ENCODE results near the gene MYO15B. TPM values are rescaled to one million over a fixed set of nuclear protein-coding genes. Genes with fewer than 3 reads are reported as not detected.

Gene MYO15B
- total and polyA plus RNA-seq, 2 of the 13 experiments (the other 11 are each of a cell fraction or from before 2014, with no cell fraction given), result 2.8 to 8.1 TPM

DNA sequence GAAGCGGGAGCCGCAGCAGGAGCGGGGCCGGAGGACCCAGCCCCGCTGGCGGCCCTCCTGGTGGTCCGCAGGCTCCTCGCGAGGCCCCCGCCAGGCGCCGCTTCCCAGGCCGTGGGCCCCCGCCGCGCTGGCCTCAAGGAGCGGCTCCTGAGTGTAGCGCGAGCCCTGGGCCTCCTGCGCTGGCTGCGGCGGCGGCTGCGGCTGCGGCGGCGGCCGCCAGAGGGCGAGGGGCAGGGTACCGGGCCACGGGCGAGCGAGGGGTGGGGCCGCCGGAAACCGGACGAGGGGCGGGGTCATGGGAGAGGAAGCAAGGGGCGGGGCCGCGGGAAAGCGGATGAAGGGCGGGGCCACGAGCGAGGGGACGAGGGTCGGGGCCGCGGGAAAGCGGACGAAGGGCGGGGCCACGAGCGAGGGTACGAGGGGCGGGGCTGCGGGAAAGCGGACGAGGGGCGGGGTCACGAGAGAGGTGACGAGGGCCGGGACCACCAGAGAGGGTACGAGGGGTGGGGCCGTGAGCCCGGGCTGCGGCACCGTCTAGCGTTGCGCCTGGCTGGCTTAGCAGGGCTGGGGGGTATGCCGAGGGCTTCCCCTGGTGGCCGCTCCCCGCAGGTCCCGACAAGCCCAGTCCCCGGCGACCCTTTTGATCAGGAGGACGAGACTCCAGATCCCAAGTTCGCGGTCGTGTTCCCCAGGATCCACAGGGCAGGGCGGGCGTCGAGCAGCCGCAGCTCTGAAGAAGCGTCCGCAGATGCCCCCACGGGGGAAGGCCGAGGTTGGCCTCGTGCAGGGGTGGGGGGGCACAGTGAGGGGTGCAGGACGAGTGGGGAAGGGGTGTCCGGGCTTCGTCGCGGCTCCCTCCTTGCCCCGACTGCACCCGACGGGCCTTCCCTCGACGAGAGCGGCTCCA, 1.7 kb downstream of the MYO15B start (continued):
- TF ChIP-seq ZFX (CRISPR knock-in tag; IDR thresholded peaks at IDR 0.05; ENCODE audit: low read depth), result peak; percentile 82
- peak; percentile 54; the same call in 1 of the 2 replicates for TF ChIP-seq GABPA (IDR thresholded peaks at IDR 0.05; ENCODE audit: low read depth, low read length)
- peak; percentile 78 for TF ChIP-seq GABPA (CRISPR knock-in tag; IDR thresholded peaks at IDR 0.05; ENCODE audit: low read depth)
- no peak for TF ChIP-seq ZNF382 (CRISPR knock-in tag; IDR thresholded peaks at IDR 0.05; ENCODE audit: borderline replicate concordance)
- peak; percentile 89 for TF ChIP-seq ZSCAN31 (CRISPR knock-in tag; IDR thresholded peaks at IDR 0.05; ENCODE audit: low read depth)
- 0 out of 2 replicates have a peak, but pooled peaks have one; percentile 43 for TF ChIP-seq AHR (CRISPR knock-in tag; IDR thresholded peaks at IDR 0.05)
- peak; percentile 68; the same call in 1 of the 2 replicates for TF ChIP-seq ZNF441 (CRISPR knock-in tag; IDR thresholded peaks at IDR 0.05; ENCODE audit: borderline replicate concordance)
- no peak for TF ChIP-seq KDM4B (CRISPR knock-in tag; IDR thresholded peaks at IDR 0.05)
- TF ChIP-seq, protein P1, sequence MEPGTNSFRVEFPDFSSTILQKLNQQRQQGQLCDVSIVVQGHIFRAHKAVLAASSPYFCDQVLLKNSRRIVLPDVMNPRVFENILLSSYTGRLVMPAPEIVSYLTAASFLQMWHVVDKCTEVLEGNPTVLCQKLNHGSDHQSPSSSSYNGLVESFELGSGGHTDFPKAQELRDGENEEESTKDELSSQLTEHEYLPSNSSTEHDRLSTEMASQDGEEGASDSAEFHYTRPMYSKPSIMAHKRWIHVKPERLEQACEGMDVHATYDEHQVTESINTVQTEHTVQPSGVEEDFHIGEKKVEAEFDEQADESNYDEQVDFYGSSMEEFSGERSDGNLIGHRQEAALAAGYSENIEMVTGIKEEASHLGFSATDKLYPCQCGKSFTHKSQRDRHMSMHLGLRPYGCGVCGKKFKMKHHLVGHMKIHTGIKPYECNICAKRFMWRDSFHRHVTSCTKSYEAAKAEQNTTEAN (CRISPR knock-in tag; conservative IDR thresholded peaks at IDR 0.05), result no peak
- peak; percentile 51 for TF ChIP-seq STAG1 (CRISPR knock-in tag; IDR thresholded peaks at IDR 0.05)
- no peak for TF ChIP-seq RFX1 (IDR thresholded peaks at IDR 0.05)
- TF ChIP-seq ATM (IDR thresholded peaks at IDR 0.05; ENCODE audit: borderline replicate concordance), result no peak
- TF ChIP-seq NRL (CRISPR knock-in tag; IDR thresholded peaks at IDR 0.05; ENCODE audit: borderline replicate concordance), result 0 out of 2 replicates have a peak, but pooled peaks have one; percentile 12
- TF ChIP-seq ZNF136 (CRISPR knock-in tag; IDR thresholded peaks at IDR 0.05; ENCODE audit: low read depth), result no peak
- TF ChIP-seq MIER3 (CRISPR knock-in tag; IDR thresholded peaks at IDR 0.05; ENCODE audit: borderline replicate concordance), result peak; percentile 62; the same call in 1 of the 2 replicates
- TF ChIP-seq MXI1 (IDR thresholded peaks at IDR 0.05; ENCODE audit: borderline replicate concordance, low read depth, low read length), result peak; percentile 46; the same call in 1 of the 3 replicates
- no peak for TF ChIP-seq FOXA1 (IDR thresholded peaks at IDR 0.05)
- TF ChIP-seq FOXA1 (CRISPR knock-in tag; IDR thresholded peaks at IDR 0.05), result no peak
- TF ChIP-seq, protein P2, sequence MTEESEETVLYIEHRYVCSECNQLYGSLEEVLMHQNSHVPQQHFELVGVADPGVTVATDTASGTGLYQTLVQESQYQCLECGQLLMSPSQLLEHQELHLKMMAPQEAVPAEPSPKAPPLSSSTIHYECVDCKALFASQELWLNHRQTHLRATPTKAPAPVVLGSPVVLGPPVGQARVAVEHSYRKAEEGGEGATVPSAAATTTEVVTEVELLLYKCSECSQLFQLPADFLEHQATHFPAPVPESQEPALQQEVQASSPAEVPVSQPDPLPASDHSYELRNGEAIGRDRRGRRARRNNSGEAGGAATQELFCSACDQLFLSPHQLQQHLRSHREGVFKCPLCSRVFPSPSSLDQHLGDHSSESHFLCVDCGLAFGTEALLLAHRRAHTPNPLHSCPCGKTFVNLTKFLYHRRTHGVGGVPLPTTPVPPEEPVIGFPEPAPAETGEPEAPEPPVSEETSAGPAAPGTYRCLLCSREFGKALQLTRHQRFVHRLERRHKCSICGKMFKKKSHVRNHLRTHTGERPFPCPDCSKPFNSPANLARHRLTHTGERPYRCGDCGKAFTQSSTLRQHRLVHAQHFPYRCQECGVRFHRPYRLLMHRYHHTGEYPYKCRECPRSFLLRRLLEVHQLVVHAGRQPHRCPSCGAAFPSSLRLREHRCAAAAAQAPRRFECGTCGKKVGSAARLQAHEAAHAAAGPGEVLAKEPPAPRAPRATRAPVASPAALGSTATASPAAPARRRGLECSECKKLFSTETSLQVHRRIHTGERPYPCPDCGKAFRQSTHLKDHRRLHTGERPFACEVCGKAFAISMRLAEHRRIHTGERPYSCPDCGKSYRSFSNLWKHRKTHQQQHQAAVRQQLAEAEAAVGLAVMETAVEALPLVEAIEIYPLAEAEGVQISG (CRISPR knock-in tag; IDR thresholded peaks at IDR 0.05), result peak; percentile 71
- peak; percentile 81 for TF ChIP-seq RAD21 (CRISPR knock-in tag; IDR thresholded peaks at IDR 0.05)
- TF ChIP-seq GABPB1 (CRISPR knock-in tag; IDR thresholded peaks at IDR 0.05), result peak; percentile 67
- TF ChIP-seq, protein P3, sequence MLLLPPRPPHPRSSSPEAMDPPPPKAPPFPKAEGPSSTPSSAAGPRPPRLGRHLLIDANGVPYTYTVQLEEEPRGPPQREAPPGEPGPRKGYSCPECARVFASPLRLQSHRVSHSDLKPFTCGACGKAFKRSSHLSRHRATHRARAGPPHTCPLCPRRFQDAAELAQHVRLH (CRISPR knock-in tag; IDR thresholded peaks at IDR 0.05; ENCODE audit: borderline replicate concordance, low read depth), result no peak
- TF ChIP-seq, protein P4, sequence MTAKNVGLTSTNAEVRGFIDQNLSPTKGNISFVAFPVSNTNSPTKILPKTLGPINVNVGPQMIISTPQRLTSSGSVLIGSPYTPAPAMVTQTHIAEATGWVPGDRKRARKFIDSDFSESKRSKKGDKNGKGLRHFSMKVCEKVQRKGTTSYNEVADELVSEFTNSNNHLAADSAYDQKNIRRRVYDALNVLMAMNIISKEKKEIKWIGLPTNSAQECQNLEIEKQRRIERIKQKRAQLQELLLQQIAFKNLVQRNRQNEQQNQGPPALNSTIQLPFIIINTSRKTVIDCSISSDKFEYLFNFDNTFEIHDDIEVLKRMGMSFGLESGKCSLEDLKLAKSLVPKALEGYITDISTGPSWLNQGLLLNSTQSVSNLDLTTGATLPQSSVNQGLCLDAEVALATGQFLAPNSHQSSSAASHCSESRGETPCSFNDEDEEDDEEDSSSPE (CRISPR knock-in tag; IDR thresholded peaks at IDR 0.05), result 0 out of 2 replicates have a peak, but pooled peaks have one; percentile 22

Data from HepG2 (cell line).